Measurements from ENCODE around the gene IFIH1.

- TF ChIP-seq POLR2AphosphoS5 (IDR thresholded peaks at IDR 0.05) (no peak), POLR2A (IDR thresholded peaks at IDR 0.05) (no peak)
These were observed 52.6 kb downstream of the IFIH1 start for GRCh38 chr2:162265666-162266459.
